IMR-90 (cell line): ENCODE data around the gene DLG5. TPM values are rescaled to one million over a fixed set of nuclear protein-coding genes. Genes with fewer than 3 reads are reported as not detected.

Source experiments
- ATAC-seq: fragments of 200-7000 bp; cut with Tn5 transposase; 2 replicates; pipeline ENCODE4 v1.9.1; 2020; ENCODE audit warnings: low read depth, mild to moderate bottlenecking, moderate library complexity
- BruUV-seq: library from RNA; stranded (reverse); fragments of 400-500 nt; replicated peaks from 2 replicates; lab custom pipeline; 2021; lab: Mats Ljungman, UMichigan
- CTCF ChIA-PET: fragments of 300-600 bp; formaldehyde crosslinking; extraction: SDS; loops from one replicate; lab custom pipeline; 2021; ENCODE audit warnings: antibody characterized with exemption; lab: Yijun Ruan, JAX
- POLR2A ChIA-PET: fragments of 300-600 bp; sonication (Branson Sonifier 250); formaldehyde crosslinking; loops from one replicate; lab custom pipeline; 2022; ENCODE audit warnings: antibody characterized with exemption; ENCODE audit not compliant: unreplicated experiment; lab: Charles Lee
- DNase-seq: peaks from one replicate; pipeline ENCODE4 v3.0.0; 2013
- H2AFZ ChIP-seq: replicated peaks from 2 replicates; pipeline ENCODE3; 2013; ENCODE audit warnings: low read length, mild to moderate bottlenecking; ENCODE audit not compliant: poor library complexity
- H2AK5ac ChIP-seq: 2 replicates; pipeline ENCODE4 v1.6.1; 2013; ENCODE audit warnings: low read depth, low read length, inconsistent platforms
- H2AK9ac ChIP-seq: replicated peaks from 2 replicates; pipeline ENCODE3; 2013; ENCODE audit warnings: mild to moderate bottlenecking, low read depth, low read length, moderate library complexity; ENCODE audit not compliant: poor library complexity
- H2BK120ac ChIP-seq: 2 replicates; pipeline ENCODE4 v1.6.1; 2013; ENCODE audit warnings: low read depth, low read length, inconsistent platforms
- H2BK15ac ChIP-seq: 3 replicates; pipeline ENCODE4 v1.6.1; 2013; ENCODE audit warnings: low read depth, low read length, inconsistent platforms
- H2BK20ac ChIP-seq: 2 replicates; pipeline ENCODE4 v1.6.1; 2013; ENCODE audit warnings: low read depth, mild to moderate bottlenecking, inconsistent platforms, low read length, moderate library complexity
- H2BK5ac ChIP-seq: 2 replicates; pipeline ENCODE4 v1.6.1; 2013; ENCODE audit warnings: mild to moderate bottlenecking, low read depth, low read length, inconsistent platforms; ENCODE audit not compliant: poor library complexity, severe bottlenecking
- H3K14ac ChIP-seq: replicated peaks from 2 replicates; pipeline ENCODE4 v1.6.1; 2013; ENCODE audit warnings: low read depth, low read length, inconsistent platforms
- H3K18ac ChIP-seq: 2 replicates; pipeline ENCODE4 v1.6.1; 2013; ENCODE audit warnings: low read depth, low read length, control low read depth
- H3K23ac ChIP-seq: 2 replicates; pipeline ENCODE4 v1.6.1; 2013; ENCODE audit warnings: low read depth, low read length, inconsistent platforms
- H3K27ac ChIP-seq: 2 replicates; pipeline ENCODE4 v1.5.1; 2013; ENCODE audit warnings: mild to moderate bottlenecking, control low read depth, low read length; ENCODE audit not compliant: insufficient read depth
- H3K27me3 ChIP-seq: 2 replicates; pipeline ENCODE4 v1.6.1; 2013; ENCODE audit warnings: low read length; ENCODE audit not compliant: control insufficient read depth, insufficient read depth
- H3K36me3 ChIP-seq: 2 replicates; pipeline ENCODE4 v1.6.1; 2013; ENCODE audit warnings: low read length, mixed read lengths; ENCODE audit not compliant: control insufficient read depth, insufficient read depth
- H3K4ac ChIP-seq: 2 replicates; pipeline ENCODE4 v1.6.1; 2013; ENCODE audit warnings: low read depth, low read length, inconsistent platforms
- H3K4me1 ChIP-seq: 2 replicates; pipeline ENCODE4 v1.6.1; 2013; ENCODE audit warnings: low read length, mixed read lengths; ENCODE audit not compliant: control insufficient read depth, insufficient read depth
- H3K4me2 ChIP-seq: 2 replicates; pipeline ENCODE4 v1.6.1; 2013; ENCODE audit warnings: low read depth, mild to moderate bottlenecking, control low read depth, low read length, moderate library complexity
- H3K4me3 ChIP-seq: 2 replicates; pipeline ENCODE4 v1.5.1; 2013; ENCODE audit warnings: low read depth, mild to moderate bottlenecking, control low read depth, low read length, moderate library complexity; ENCODE audit not compliant: insufficient read depth
- H3K56ac ChIP-seq: 2 replicates; pipeline ENCODE4 v1.6.1; 2013; ENCODE audit warnings: low read length, inconsistent platforms; ENCODE audit not compliant: insufficient read depth; ENCODE audit errors: extremely low read depth
- H3K79me1 ChIP-seq, 2 experiments: 2 replicates each; pipeline ENCODE4 v1.6.1; 2013; ENCODE audit warnings: low read length in 2 of 2, inconsistent platforms in 1 of 2, low read depth in 1 of 2
- H3K9ac ChIP-seq: 2 replicates; pipeline ENCODE4 v1.6.1; 2013; ENCODE audit warnings: low read depth, low read length, control low read depth
- H3K9me1 ChIP-seq: 2 replicates; pipeline ENCODE4 v1.6.1; 2013; ENCODE audit warnings: low read length, inconsistent platforms; ENCODE audit not compliant: insufficient read depth
- H3K9me3 ChIP-seq: 2 replicates; pipeline ENCODE4 v1.6.1; 2013; ENCODE audit warnings: low read length; ENCODE audit not compliant: control insufficient read depth, insufficient read depth
- H4K20me1 ChIP-seq: 2 replicates; pipeline ENCODE4 v1.6.1; 2013; ENCODE audit warnings: low read length, inconsistent platforms; ENCODE audit not compliant: insufficient read depth
- H4K5ac ChIP-seq: 2 replicates; pipeline ENCODE4 v1.6.1; 2013; ENCODE audit warnings: mild to moderate bottlenecking, low read depth, low read length, control low read depth
- H4K8ac ChIP-seq, 2 experiments: 2 replicates each; pipeline ENCODE4 v1.6.1; 2013; ENCODE audit warnings: low read depth in 2 of 2, low read length in 2 of 2, control low read depth in 1 of 2, inconsistent platforms in 1 of 2
- H4K91ac ChIP-seq: 2 replicates; pipeline ENCODE4 v1.6.1; 2013; ENCODE audit warnings: low read depth, low read length, inconsistent platforms; ENCODE audit not compliant: insufficient read depth
- BHLHE40 ChIP-seq: fragments of 150-350 bp; IDR thresholded peaks from 2 replicates; pipeline ENCODE4 v1.6.1; 2016; ENCODE audit warnings: mild to moderate bottlenecking, low read depth, low read length
- CHD1 ChIP-seq: IDR thresholded peaks from 2 replicates; pipeline ENCODE4 v1.6.1; 2012; ENCODE audit warnings: low read depth, low read length, improper control_type of control experiment
- CTCF ChIP-seq: conservative IDR thresholded peaks from 2 replicates; pipeline ENCODE4 v1.5.1; 2012; ENCODE audit warnings: mild to moderate bottlenecking, low read depth, low read length, improper control_type of control experiment
- FOS ChIP-seq: fragments of 150-350 bp; IDR thresholded peaks from 2 replicates; pipeline ENCODE4 v1.6.1; 2016; ENCODE audit warnings: low read depth, low read length
- MAFK ChIP-seq: IDR thresholded peaks from 2 replicates; pipeline ENCODE4 v1.6.1; 2012; ENCODE audit warnings: low read depth, low read length, improper control_type of control experiment
- MXI1 ChIP-seq: IDR thresholded peaks from 2 replicates; pipeline ENCODE4 v1.6.1; 2012; ENCODE audit warnings: low read depth, mild to moderate bottlenecking, low read length, moderate library complexity, borderline replicate concordance
- NFE2L2 ChIP-seq: fragments of 150-350 bp; IDR thresholded peaks from 2 replicates; pipeline ENCODE4 v1.6.1; 2016; ENCODE audit warnings: low read depth, mild to moderate bottlenecking, low read length
- RAD21 ChIP-seq: IDR thresholded peaks from 2 replicates; pipeline ENCODE4 v1.6.1; 2012; ENCODE audit warnings: low read length, improper control_type of control experiment
- RCOR1 ChIP-seq: IDR thresholded peaks from 2 replicates; pipeline ENCODE4 v1.6.1; 2012; ENCODE audit warnings: mild to moderate bottlenecking, low read length, improper control_type of control experiment; ENCODE audit not compliant: insufficient replicate concordance
- RFX5 ChIP-seq: IDR thresholded peaks from 2 replicates; pipeline ENCODE4 v1.8.0; 2012; ENCODE audit warnings: low read depth, mild to moderate bottlenecking, low read length, moderate library complexity
- SMC3 ChIP-seq: fragments of 150-350 bp; IDR thresholded peaks from 2 replicates; pipeline ENCODE4 v1.6.1; 2016; ENCODE audit warnings: low read depth, mild to moderate bottlenecking, antibody characterized with exemption, low read length, moderate library complexity
- USF2 ChIP-seq: fragments of 150-350 bp; IDR thresholded peaks from 2 replicates; pipeline ENCODE4 v1.6.1; 2017; ENCODE audit warnings: mild to moderate bottlenecking, antibody characterized with exemption, low read length, low read depth
- WGBS, 2 experiments: methylation state at CpG; one replicate each; pipeline versions ENCODE4 v1.1.5 to v1.1.7; 2013; ENCODE audit warnings: missing lambda C conversion rate in 2 of 2; ENCODE audit not compliant: insufficient read length in 1 of 2; ENCODE audit errors: extremely low coverage in 2 of 2; 5-methylcytosine and 5-hydroxymethylcytosine counted together
- dilution Hi-C: fragments of 300-500 bp; cut with HindIII; formaldehyde crosslinking; loops from one replicate; pipeline ENCODE4 v1.14.3; 2018; ENCODE audit warnings: low sequenced_read_pairs; ENCODE audit not compliant: unreplicated experiment
- in situ Hi-C: fragments of 300-500 bp; cut with MboI; formaldehyde crosslinking; loops from 3 replicates; pipeline ENCODE4 v1.14.3; 2019; ENCODE audit warnings: low sequenced_read_pairs, inconsistent platforms, mixed read lengths
- intact Hi-C: fragments of 100-400 bp; cut with micrococcal nuclease; formaldehyde crosslinking; loops from 2 replicates; pipeline ENCODE4 v1.10.0; 2022
- polyA plus RNA-seq, 3 experiments: library from polyadenylated mRNA; depleted of rRNA; stranded (reverse); fragments of >200 nt; gene quantifications; 2 replicates each; pipeline ENCODE4 v1.2.3, GENCODE V29; 2012; ENCODE audit warnings: low replicate concordance in 1 of 3
- total RNA-seq: library from RNA; depleted of rRNA; stranded (reverse); fragments of >200 nt; gene quantifications from 2 replicates; pipeline ENCODE4 v1.2.3, GENCODE V29; 2012

The DLG5 gene
- total and polyA plus RNA-seq, 2 of the 4 experiments (the other 2 are of a cell fraction), result 12.7 to 28.7 TPM

- ChIA-PET POLR2A (no interaction called here), CTCF (no interaction called here)
- WGBS, 2 experiments, result 86% methylated on average over 5 of the region's 9 CpGs; no CpG with 5 or more reads in 1 of the 2 experiments
- intact Hi-C loops (no loop called here), in situ Hi-C loops (no loop called here), dilution Hi-C loops (no loop called here)
- H3K27ac ChIP-seq, result no peak overlapping the region
- H3K4me3 ChIP-seq, result no peak overlapping the region
- H3K23ac ChIP-seq, result no peak overlapping the region
- H2AFZ ChIP-seq, result no peak overlapping the region
- H3K4ac ChIP-seq, result no peak overlapping the region
- no peak overlapping the region for H2BK5ac ChIP-seq
- no peak overlapping the region for H3K4me2 ChIP-seq
- H3K9ac ChIP-seq, result no peak overlapping the region
- no peak overlapping the region for H2BK120ac ChIP-seq
- H3K36me3 ChIP-seq, result no peaks in the 10 kb centered on the region; the same call in 1 of the 2 replicates
- H4K20me1 ChIP-seq, result peaks cover 88% of the 10 kb centered on the region
- DNase-seq (no peak), ATAC-seq (no peak)
- peaks cover 50% of the 10 kb centered on the region for H3K9me1 ChIP-seq
- TF ChIP-seq RCOR1 (no peak), NFE2L2 (no peak), MAFK (no peak), CTCF (no peak), RAD21 (no peak), RFX5 (no peak), USF2 (no peak), CHD1 (no peak), MXI1 (no peak), BHLHE40 (no peak), FOS (no peak), SMC3 (no peak)
- H4K91ac ChIP-seq, result no peak overlapping the region
- no TSS peak for BruUV-seq
- H3K4me1 ChIP-seq, result peaks cover 22% of the 10 kb centered on the region
- no peak overlapping the region for H3K56ac ChIP-seq
- H2AK5ac ChIP-seq, result no peak overlapping the region
- H4K8ac ChIP-seq, result no peak overlapping the region; a peak in 1 of 4 replicates
- H3K18ac ChIP-seq, result no peak overlapping the region
- no peak overlapping the region for H2AK9ac ChIP-seq
- H3K27me3 ChIP-seq, result no peaks in the 10 kb centered on the region
- H4K5ac ChIP-seq, result no peak overlapping the region
- peaks cover 71 to 93% of the 10 kb centered on the region in 2 experiments for H3K79me1 ChIP-seq
- H2BK15ac ChIP-seq, result no peak overlapping the region
- H2BK20ac ChIP-seq, result 0 out of 2 replicates have a peak overlapping the region, but pooled peaks have one; percentile 36
- H3K14ac ChIP-seq, result no peak overlapping the region
- no peaks in the 10 kb centered on the region for H3K9me3 ChIP-seq
Measured at GRCh38 chr10:77907900-77908717, 18.4 kb downstream of the DLG5 start.
